NAMALWA (cell line): ENCODE measurements around the gene TMEM132A.

ENCODE experiments used
- DNase-seq: peaks from one replicate; pipeline ENCODE4 v3.0.0-alpha.2; 2015; ENCODE audit warnings: low spot score

The TMEM132A gene

DNA sequence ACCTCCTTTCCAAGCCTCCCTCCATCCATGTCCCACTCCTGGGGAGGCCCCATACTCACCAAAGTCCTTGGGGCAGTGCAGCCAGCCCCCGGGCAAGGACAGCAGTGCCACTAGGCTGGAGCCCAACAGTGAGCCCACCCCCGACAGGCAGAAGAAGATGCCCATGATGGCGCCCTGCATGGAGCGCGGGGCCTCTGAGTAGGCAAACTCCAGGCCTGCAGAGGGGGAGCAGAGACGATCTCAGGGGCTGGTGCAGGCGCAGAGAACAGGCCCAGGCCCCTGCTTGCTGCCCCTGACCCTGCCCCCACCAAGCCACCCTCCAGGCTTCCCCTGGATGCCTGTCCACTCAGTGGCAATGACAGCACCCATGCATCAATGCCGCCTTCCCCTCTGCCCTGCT, 13.6 kb downstream of the TMEM132A start:
- DNase-seq = no peak

DNA sequence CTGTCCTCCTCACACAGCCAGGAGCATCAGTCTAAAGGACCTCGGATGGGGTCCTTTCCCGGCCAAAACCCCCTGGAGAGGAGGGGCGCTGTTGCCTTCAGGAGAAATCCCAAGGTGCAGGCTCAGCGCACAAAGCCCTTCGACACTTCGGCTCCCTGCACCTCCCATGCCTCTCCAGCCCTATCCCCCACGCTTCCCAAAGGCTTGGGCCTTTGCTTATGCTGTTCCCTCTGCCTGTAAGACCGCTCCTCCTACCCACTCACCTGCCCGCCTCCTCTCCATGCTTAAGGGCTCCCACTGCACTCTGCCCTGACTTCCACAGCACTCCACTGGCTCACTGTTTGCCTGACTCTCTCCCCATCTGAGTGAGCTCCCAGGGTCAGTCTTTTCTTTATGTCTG, 14.2 kb downstream of the TMEM132A start:
- DNase-seq = no peak

DNA sequence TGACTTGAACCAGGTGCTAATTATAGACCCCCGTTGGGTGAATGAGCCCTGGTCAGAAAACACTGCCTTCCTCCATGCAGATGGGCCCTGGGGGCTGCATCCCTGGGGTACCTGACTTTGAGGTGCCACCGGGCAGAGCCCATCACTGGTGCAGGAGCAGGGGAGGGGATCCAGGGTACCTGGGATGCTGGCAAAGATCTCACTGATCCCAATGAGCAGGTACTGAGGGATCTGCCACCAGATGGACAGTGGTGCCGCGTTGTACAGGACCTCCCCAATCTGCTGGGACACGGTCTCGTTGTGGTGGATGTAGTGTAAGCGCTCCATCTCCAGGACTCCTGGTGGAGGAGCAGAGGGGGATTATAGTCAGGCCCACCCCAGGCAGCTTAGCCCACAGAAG, 15.0 kb downstream of the TMEM132A start:
- DNase-seq = no peak

DNA sequence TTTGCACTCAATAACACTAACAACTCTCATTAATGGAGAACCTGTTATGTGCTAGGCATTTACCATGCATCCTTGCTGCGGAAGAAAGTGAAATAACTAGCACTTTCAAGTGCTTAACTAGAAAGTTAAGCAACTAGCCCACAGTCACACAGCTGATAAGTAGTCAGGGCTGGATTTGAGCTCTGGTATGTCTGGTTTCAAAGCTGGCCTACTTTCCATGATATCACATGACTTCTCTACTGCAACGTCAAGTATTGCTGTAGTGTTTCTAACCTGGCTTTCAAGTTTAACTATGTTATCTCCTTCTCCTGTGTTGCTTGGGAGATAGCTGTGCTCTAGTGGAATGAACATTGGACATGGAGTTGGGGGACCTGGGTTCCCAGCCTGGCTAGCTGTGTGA, 15.6 kb downstream of the TMEM132A start:
- no peak for DNase-seq

DNA sequence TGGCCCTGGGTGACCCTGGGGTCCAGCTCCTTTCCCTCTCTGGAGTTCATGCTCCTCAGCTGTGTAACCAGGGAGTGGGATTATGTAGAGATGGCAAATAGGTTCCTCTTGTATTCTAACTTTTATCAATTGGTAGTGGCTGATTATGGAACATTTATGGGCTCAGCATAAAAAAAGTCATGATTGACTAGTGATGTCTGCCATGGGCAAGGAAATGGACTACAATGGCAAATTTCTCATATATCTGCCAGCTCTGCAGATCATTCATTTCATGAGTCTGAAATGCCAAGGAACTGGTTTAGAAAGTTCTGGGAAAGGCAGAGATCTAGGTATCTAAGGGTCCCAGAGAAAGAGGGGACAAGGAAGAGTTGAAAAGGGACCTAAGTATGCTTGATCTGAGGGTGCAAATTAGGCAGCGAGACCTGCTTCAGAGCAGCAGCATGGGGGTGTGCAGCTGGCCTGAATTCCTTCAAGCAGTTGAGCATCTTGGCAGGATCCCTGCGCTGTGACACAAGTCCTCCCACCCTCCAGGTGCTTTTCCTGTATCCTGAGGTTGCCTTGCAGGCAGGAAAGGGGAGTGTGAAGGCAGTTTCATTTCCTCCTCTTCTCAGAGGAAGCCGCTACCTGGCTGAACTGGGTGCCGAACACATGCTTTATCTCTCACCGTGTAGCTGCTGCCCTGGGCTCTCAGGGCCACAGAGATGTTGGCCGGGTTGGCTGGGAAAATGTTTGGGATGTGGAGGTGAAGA, 17.3 kb downstream of the TMEM132A start:
- no peak for DNase-seq

DNA sequence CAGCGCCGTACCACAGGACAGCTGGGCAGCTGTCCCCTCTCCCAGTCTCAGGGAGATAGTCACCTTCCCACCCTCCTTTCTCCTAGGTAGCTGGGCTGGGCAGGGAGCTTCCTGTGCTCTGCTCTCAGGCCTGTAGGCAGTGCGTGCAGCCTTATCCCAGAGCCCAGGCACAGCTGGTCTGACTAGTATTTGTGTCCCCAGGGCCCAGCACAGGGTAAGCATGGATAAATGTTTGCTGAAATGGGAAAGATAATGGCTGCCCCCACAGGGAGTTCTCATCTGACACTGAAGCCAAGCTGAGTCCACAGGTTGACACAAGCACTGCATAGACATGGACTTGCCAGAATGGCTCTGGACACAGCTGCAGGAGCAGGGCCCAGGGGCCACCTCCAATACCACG, 18.0 kb downstream of the TMEM132A start:
- DNase-seq = no peak

DNA sequence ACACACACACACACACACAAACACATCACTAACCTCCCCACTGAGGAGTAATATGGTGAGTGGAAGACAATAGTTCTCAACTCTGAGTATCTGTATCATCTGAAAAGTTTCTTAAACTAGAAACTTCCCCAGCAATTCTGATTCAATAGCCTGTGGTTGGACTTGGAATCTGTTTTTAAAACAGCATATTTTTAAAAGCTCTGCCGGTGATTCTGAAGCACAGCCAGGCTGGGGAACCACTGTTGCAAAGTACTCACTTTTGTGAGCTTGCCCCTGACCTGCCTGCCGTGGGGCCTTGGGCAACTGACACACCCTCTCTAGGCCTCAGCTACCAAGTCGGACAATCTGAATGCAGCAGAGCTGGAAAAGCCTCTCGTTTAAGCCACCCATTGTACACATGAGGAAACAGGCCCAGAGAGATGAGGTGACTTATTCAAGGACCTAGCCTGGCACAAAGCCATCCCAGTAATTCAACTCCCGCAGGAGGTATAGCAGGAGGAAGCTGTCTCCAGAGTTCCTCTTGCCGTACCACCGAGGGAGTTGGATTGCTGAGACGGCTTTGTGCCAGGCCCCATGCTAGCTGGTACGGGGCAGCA, 18.8 kb downstream of the TMEM132A start:
- no peak for DNase-seq

DNA sequence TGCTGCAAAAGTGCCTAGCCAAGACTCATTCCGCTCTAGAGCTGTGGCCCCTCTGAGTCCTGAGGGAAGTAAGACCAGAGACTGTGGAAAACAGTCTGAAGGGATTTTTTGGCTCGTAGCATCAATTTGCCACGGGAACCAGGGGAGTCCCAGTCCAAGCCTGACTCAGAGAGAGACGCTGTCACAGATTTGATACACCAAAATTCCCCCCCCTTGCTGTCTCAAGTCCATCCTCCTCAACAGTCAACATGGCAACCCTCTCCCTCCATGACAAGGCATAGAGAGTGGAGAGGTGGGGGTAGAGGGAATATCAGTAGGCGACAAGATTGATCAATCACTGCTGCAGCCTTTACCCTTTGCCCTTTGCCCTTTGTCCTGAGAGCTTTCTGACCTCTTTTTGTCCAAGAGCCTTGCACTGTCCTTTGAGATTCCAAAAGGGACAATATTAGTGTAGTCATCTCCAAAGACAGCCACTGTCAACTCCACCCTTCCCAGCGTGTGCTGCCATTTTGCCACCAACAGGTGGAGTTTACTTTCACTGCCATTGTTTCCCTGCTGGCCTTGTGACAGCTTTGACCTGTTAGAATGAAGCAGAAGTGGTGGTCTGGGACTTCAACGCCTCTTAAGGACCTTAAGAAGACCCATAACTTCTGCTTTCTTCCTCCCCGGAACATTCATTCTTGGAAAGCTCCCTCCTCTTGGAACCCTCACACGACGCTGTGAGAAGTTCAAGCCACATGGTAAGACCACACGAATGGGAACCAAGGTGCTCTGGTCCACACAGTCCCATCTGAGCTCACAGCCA, 20.4 kb downstream of the TMEM132A start:
- no peak for DNase-seq

DNA sequence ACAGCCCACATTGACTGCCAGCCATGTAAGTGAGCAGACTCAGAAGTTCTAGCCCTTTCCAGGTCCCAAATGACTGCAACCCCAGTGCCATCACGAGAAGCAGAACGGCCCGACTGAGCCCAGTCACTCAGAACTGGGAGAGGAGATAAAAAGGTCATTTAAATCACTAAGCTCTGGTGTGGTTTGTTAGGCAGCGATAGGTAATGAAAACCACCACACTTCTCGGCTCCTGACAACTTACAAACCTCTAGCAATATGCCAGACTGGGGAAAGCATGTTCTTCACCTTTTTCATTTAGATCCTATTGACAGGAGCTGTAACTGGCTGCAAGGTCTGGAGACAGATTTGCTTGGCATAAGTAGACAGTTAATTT, 21.0 kb downstream of the TMEM132A start:
- no peak for DNase-seq

DNA sequence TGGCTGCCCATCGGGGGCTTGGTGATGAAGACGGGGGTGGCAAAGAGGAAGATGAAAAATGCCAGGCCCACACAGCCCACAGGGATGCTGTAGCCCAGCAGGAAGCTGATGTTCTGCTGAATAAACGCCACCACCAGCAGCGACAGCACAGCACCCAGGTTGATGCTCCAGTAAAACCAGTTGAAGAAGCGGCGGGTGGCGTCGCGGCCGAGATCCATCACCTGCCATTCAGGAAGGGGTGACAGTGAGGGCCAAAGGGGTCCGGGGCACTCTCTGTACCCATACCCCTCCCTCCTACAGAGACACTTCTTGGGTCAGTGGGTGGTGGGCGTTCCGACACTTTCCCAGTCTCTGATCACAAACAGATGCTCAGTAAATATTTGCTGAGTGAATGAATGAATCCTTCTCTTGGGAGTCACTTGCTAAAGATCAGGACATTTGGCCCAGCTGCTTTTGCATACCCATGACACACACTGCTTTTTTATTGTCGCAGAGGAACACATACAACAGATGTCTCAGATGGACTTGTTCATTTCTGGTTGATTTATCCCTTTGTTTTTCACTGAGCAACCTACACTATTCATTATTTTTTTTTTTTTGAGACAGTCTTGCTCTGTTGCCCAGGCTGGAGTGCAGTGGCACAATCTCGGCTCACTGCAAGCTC, 22.5 kb downstream of the TMEM132A start:
- DNase-seq = no peak

DNA sequence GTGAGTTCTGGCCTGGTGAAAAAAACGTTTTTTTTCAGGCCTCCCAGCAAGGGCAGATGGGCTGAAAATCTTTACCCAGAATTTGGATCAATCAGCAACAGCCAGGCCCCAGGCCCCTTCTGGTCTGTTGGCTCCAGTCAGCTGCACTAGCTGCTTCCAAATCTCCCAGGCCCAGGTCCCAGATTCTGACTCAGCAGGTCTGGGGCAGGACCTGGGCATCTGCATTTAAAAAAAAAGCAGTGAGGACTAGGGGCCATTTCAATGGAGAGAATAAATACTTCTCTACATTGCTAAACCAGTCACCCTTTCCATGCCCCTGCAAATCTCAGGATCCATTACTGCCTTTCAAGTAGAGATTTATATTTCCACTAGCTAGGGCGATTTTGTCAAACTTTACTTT, 23.4 kb downstream of the TMEM132A start:
- no peak for DNase-seq

DNA sequence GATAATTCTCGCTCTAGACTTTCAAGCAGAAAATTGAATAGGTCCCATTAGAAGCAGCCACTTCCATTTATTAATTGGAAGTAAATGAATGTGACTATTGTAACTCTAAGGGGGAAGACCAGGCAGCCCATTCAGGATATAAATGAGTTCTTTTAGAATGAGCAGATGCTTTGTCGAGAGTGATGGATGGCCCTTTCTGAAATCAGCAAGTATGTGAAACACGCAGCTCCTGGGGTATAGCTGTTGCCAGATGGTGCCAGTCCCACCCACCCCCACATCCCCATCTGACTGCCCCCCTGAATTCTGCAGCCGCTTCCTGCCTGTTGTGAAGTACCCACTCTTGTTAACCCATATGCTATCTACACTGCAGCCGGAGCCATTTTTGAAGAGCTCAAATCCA, 24.0 kb downstream of the TMEM132A start:
- no peak for DNase-seq

DNA sequence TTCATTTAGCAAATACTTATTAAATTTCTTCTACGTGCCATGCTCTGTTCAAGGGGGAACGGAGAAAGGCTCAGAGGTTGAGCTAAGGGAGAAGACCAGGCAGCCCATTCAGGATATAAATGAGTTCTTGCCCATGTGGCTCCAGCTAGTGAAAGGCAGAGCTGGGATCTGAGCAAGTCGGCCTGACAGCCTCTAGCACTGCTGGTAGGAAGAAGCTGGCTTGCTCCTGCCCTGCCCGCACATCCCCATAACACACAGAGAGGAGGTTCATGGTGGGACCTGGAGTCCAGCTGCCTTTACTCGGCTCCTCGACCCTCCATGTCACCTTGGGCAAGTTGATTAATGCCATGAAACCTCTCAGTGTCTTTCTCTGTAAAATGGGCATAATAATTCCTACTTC, 25.8 kb downstream of the TMEM132A start:
- DNase-seq = no peak

DNA sequence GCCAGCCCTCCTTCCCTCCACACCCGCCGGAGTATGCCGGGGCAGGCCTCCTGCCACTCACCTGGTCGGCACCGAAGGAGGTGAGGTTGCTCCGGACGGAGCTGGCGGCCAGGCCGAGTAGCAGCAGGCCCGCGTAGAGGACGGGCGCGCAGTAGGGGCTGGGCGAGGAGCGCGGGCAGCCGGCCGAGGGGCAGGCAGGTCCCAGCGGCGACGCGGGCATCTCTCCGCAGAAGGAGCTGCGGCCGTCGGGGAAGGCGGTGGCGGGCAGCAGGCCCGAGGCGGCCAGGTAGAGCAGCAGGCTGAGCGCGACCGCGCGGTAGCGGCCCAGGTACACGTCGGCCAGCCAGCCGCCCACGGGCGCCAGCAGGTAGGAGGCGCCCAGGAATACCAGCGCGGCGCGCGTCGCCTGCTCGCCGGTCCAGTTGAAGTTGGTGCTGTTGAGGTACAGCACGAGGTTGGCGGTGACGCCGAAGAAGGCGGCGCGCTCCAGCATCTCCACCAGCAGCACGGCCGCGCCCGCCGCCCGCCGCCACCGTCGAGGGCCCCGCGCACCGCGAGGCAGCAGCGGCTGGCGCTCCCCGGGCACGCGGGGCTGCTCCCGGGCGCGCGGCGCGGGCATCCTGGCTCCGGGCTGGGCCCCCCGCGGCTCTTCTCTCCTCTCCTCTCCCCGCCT, 26.8 kb downstream of the TMEM132A start:
- DNase-seq = no peak

DNA sequence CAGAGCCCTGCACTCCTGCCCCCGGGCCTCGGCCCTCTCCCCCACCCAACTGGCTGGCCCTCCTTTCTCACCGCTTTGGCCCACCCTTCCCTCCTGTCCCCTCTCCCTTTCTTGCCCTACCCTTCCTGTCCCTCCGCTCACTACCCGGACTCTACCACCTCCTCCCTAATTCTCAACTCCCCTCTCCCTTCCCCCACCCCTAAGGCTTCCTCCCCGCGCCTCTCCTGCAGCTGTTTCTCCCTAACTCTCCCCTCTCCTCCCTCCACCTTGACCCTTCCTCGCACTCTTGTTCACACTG, 27.3 kb downstream of the TMEM132A start:
- no peak for DNase-seq

DNA sequence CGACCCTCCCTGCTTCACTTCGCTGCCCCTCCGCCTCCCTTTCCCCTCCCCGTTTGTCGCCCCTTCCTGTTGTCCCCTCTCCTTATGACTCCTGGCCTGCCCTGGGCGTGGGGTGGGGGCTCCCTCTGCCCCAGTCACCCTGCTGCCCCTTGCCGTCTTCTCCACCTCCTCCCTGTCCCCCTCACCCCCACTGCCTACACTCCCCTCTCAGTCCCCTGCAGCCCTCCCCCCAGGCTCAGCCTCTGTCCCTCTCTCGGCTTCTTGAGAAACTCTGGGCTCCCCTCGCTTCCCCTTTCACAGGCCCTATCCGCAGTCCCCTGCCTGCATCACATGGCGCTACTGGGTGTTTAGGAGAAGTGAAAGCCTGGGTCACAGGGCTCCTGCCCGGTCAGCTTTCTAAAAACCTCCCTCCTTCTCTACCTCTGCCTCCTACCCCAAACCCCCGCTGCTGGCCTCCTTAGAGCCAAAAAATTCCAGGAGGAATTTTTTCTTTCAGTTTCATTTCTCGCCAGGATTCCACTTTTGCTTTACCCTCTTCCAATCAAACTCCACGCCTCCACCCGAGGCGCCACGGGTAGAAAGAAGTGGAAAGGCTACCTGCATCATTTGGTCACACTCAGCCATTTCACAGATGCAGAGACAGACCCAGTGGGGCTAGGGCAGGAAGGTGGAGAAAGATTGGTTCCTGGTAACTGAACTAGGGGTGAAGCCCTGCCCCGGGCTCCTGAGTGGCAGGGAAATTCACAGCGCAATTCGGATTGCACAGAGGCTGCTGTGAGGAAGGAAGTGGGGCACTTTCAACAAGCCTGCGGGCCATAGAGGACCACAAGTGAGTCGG, 27.9 kb downstream of the TMEM132A start, which contains the start of gene SLC15A3:
Gene SLC15A3, minus strand, starts transcription at position 273 of the 838 bp plus-strand sequence. CDS start 625 bp downstream, outside the sequence.
- DNase-seq = peak; percentile 92

DNA sequence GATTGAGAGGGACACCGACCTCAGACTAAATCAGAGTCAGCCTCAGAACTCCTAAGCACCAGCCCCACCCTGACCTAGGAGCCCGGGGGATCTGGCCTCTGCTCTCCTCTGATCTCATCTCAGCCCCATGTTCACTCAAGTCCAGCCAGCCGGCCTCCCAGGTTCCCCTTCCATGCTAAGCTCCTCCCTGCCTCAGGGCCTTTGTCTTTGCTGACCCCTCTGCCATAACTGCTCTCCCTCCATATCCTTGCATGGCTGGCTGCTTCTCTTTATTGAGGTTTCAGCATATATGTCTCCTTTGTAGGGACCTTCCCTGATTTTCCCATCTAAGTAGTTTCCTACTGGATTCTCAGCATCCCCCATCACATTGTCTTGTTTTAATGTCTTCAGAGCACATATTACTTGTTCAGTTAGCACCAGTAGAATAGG, 28.5 kb downstream of the TMEM132A start:
- no peak for DNase-seq

DNA sequence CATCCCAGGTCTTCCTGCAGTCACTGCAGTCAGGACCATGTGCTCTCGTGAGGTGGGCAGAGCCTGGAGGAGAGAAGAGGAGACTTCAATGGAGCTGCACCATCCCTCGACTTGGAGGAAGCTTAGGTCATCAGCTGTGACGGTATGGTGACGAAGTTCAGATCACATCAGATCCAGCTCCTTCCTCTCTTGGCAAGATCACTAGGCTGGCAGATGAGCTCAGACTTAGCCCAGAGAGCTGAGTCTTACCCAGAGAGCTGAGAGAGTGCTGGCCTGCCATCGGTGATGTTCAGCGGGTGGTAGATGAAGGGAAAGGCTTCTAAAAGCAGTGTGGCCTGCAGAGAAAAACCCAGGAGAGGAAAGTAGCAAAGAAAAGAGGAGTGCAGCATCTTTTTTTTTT, 29.5 kb downstream of the TMEM132A start:
- no peak for DNase-seq

DNA sequence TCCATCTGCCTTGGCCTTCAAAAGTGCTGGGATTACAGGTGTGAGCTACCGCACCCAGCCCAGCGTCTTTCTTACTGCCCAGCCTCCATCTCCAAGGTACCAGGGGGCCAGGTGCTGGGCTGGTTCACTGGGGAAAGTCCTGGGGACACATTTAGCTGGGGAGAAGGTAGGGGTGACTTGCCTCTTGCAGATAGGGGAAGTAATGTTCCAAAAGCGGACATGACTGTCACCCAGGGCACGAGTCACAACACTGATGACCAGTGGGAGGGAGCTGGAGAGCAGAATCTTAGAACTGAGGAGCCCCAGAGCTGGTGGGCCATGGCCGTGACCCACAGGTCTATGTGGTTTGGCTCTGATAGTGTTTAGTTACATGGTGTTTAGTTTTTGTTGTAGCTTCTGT, 30.2 kb downstream of the TMEM132A start:
- no peak for DNase-seq

DNA sequence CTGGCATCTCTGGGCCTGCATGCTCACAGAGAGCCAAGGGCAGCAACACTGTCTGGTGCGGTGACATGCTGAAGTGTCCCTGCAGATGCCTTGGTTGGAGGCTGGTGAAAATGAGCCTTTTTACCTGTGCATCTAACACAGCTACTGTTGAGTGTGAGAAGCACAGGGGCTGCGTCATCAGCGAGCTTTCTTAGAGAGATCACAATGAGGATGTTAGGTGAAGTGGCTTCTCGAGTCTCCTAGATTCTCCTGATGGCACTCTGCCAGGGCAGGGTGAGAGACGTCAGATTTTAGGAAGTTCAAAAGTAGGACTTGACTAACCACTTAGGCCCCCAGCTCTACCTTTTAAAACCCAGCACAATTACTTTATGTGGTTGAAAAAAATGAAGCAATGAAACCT, 31.3 kb downstream of the TMEM132A start:
- no peak for DNase-seq

DNA sequence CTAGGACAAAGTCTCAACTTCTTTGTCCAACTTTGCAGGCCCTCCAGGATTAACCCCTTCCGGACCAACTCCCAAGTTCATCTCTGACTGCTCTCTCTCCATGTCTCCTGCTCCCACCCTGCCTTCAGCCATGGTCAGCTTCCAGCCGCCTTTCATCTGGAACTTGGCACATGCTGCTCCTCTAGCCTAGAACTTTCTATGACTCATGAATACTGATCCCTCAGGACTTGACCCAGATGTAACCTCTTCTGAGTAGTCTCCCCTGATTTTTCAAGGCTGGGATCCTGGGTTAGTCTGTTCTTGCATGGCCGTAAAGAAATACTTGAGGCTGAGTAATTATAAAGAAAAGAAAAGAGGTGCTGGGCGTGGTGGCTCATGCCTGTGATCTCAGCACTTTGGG, 32.9 kb downstream of the TMEM132A start:
- DNase-seq = no peak
